ENCODE data around the gene PPP5C.

The PPP5C gene

DNA sequence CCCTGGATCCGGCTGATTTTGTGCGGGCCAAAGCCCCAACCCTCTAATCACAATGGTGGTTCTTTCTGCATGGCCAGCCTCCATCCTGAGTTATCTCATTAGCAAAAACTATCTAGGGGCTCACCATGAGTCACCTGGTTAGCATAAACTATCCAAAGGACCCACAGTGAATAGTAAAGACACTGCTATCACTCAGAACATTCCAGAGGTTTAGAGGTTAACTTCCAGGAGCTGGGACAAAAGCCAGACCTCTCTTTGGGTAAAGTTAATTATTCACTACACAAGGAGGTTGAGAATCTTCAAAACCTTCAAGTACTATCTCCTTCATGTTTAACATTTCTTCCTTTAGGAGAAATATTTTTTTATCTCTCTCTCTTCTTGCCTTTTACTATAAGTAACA is 18.8 kb upstream of the PPP5C start:
- CTCF ChIA-PET, result interaction anchor here (0.7 kb wide), 1 partner anchor 19 kb away, joined by 5 read pairs; no protein-coding TSS in a partner anchor
- H3K27ac ChIP-seq, result no peak overlapping the region
- TF ChIP-seq, protein P1, sequence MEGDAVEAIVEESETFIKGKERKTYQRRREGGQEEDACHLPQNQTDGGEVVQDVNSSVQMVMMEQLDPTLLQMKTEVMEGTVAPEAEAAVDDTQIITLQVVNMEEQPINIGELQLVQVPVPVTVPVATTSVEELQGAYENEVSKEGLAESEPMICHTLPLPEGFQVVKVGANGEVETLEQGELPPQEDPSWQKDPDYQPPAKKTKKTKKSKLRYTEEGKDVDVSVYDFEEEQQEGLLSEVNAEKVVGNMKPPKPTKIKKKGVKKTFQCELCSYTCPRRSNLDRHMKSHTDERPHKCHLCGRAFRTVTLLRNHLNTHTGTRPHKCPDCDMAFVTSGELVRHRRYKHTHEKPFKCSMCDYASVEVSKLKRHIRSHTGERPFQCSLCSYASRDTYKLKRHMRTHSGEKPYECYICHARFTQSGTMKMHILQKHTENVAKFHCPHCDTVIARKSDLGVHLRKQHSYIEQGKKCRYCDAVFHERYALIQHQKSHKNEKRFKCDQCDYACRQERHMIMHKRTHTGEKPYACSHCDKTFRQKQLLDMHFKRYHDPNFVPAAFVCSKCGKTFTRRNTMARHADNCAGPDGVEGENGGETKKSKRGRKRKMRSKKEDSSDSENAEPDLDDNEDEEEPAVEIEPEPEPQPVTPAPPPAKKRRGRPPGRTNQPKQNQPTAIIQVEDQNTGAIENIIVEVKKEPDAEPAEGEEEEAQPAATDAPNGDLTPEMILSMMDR (conservative IDR thresholded peaks at IDR 0.05; ENCODE audit: low read depth), result no peak
- no peak for DNase-seq (ENCODE audit: low spot score)
- POLR2A ChIA-PET (ENCODE audit: low non-redundant PET), result no interaction called here

DNA sequence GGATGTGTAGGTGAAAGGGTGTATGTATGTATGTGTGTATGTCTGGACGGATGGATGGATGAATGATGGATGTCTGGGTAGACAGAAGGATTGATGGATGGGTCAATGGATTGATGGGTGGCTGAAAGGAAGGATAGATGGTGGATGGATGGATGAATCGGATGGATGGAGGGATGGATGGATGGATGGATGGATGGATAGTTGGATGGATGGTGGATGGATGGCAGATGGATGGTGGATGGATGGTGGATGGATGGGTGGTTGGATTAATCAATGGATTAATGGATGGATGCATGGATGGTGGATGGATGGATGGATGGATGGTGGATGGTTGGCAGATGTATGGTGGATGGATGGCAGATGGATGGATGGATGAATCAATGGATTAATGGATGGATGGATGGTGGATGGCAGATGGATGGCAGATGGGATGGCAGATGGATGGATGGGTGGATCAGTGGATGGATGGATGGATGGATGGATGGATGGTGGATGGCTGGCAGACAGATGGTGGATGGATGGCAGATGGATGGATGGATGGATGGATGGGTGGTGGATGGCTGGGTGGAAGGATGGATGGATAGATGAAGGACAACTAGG is 16.5 kb upstream of the PPP5C start:
- DNase-seq (ENCODE audit: low spot score), result no peak
- ChIA-PET CTCF (no interaction called here), POLR2A (ENCODE audit: low non-redundant PET) (no interaction called here)
- H3K27ac ChIP-seq, result no peak overlapping the region
- TF ChIP-seq, protein P1 (conservative IDR thresholded peaks at IDR 0.05; ENCODE audit: low read depth), result no peak

DNA sequence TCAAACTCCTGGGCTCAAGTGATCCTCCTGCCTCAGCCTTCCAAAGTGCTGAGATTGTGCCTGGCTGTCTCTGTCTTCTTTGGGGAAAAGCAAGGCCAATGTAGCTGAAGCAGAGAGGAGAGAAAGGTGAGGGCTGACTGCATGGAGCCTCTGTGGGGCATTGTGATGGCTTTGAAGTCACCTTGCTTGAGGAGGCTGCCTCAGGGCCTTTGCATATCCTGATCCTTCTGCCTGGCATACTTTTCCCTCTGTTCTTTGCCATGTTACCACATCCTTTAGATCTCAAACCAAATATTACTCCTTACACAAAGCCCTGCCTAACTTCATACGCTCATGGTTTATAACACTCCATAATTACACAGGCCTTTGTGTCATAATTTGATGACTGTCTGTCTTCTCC is 9.4 kb upstream of the PPP5C start:
- no peak overlapping the region for H3K27ac ChIP-seq
- TF ChIP-seq, protein P1 (conservative IDR thresholded peaks at IDR 0.05; ENCODE audit: low read depth), result no peak
- CTCF ChIA-PET, result interaction anchor here (1.2 kb wide), 1 partner anchor 57 kb away, joined by 5 read pairs; no protein-coding TSS in a partner anchor
- POLR2A ChIA-PET (ENCODE audit: low non-redundant PET), result interaction anchor here (0.7 kb wide), 1 partner anchor 10 kb away, joined by 4 read pairs; no protein-coding TSS in a partner anchor
- DNase-seq (ENCODE audit: low spot score), result no peak

DNA sequence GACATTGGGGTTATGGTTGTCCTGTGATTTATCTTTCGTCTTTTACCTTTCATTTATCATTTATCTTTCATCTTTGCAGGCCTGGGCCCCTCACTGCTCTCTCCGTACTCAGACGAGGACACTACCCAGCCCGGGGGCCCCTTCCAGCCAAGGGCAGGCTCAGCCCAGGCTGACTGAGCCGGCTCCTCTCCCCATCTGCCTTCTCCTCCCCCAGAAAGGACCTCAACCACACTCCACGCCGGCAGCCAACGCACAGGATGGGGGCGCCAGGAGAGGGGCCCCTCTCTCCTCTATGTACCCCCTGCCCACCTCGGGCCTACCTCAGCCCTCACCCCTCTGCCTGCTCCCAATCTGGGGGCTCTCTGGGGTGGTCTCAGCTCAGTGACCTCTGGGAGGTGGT is 7.4 kb upstream of the PPP5C start:
- CTCF ChIA-PET, result no interaction called here
- TF ChIP-seq, protein P1 (conservative IDR thresholded peaks at IDR 0.05; ENCODE audit: low read depth), result no peak

DNA sequence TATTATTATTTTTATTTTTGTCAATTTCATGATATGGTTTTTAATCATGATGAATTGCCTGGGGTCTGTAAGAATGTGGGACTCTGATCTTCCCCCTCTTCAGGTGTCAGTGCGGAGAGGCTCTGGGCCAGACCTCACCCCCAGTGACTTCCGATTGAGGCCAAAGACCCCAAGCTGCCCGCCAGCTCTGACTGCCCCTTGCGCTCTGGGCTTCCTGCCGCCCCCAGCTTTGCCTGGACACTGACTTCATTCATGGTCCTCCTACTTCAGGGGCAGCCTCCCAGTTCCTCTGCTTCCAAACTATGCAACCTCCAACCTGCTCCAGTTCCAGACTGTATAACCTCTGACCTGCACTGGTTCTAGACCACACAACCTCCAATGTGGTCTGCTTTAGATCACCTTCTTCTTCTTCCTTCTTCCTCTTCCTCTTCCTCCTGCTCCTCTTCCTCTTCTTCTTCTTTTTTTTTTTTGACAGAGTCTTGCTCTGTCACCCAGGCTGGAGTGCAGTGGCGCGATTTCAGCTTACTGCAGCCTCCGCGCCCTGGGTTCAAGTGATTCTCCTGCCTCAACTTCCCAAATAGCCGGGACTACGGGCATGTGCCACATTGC is 6.7 kb upstream of the PPP5C start:
- no peak overlapping the region for H3K27ac ChIP-seq
- CTCF ChIA-PET, result interaction anchor here (0.6 kb wide), 1 partner anchor 13 kb away, joined by 3 read pairs; no protein-coding TSS in a partner anchor
- POLR2A ChIA-PET (ENCODE audit: low non-redundant PET), result no interaction called here
- DNase-seq (ENCODE audit: low spot score), result no peak
- TF ChIP-seq, protein P1 (conservative IDR thresholded peaks at IDR 0.05; ENCODE audit: low read depth), result no peak

More for the DNA sequence above, 7.4 kb upstream of the PPP5C start:
- DNase-seq (ENCODE audit: low spot score), result no peak
- POLR2A ChIA-PET (ENCODE audit: low non-redundant PET), result no interaction called here
- H3K27ac ChIP-seq, result no peak overlapping the region

DNA sequence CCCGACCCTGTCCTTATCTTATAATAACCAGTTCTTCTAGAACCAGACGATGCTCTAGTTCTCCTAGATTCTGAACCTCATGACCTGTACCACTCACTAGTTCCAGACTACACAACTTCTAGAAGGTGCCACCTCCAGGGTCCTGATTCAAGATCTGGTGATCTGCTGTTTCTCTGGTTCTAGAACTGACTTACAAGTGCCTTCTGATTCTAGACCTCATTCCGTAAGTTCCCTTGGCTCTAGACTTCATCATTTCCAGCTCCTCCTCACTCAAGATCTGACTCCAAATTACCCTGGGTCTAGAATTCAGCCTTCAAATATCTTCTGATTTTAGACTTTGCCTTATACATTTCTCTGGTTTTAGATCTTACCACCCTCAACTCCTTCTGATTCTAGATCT is 5.0 kb upstream of the PPP5C start:
- ChIA-PET CTCF (interaction anchor here (0.5 kb wide), 1 partner anchor 19 kb away, joined by 4 read pairs; no protein-coding TSS in a partner anchor), POLR2A (ENCODE audit: low non-redundant PET) (no interaction called here)
- no peak for DNase-seq (ENCODE audit: low spot score)
- H3K27ac ChIP-seq, result no peak overlapping the region
- TF ChIP-seq, protein P1 (conservative IDR thresholded peaks at IDR 0.05; ENCODE audit: low read depth), result no peak
